ENCODE measurements around the gene AIFM3. TPM values are rescaled to one million over a fixed set of nuclear protein-coding genes. Genes with fewer than 3 reads are reported as not detected.
"Not testable (repeated sequence)": the region's sequence is repeated elsewhere in the genome, so short reads cannot be mapped to it uniquely, and the experiment has no call there.

The AIFM3 gene
- total RNA-seq, 1 experiment from 2014 or later: not detected

DNA sequence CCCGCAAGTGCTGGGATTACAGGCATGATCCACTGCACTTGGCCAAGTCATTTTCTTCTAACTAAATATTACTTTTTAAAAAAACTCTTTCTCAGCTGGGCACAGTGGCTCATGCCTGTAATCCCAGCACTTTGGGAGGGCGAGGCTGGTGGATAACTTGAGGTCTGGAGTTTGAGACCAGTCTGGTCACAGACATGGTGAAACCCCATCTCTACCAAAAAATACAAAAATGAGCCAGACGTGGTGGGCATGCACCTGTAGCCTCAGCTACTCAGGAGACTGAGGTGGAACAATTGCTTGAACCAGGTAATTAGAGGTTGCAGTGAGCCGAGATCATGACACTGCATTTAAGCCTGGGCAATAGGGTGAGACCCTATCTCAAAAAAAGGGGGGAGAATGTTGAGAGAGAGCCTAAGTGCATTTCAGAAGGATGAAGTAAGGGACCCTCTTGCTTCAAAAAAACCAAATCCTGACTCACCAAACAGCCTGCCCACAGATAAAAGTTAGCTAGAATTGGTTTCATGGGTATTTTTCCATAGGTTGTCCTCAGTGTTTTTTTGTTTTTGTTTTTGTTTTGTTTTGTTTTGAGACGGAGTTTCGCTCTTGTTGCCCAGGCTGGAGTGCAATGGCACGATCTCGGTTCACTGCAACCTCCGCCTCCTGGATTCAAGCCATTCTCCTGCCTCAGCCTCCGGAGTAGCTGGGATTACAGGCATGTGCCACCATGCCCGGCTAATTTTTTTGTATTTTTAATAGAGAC lies 31.1 kb upstream of the AIFM3 start:
- not testable (repeated sequence) for H3K27me3 ChIP-seq (replicated peaks); H3K27ac ChIP-seq; H3K4me3 ChIP-seq; DNase-seq (ENCODE audit: low read depth in 1 of 2, low spot score in 2 of 2); H3K4me1 ChIP-seq (replicated peaks); H3K9me3 ChIP-seq (replicated peaks)
- H3K36me3 ChIP-seq: peaks cover 56% of the 10 kb centered on the region

DNA sequence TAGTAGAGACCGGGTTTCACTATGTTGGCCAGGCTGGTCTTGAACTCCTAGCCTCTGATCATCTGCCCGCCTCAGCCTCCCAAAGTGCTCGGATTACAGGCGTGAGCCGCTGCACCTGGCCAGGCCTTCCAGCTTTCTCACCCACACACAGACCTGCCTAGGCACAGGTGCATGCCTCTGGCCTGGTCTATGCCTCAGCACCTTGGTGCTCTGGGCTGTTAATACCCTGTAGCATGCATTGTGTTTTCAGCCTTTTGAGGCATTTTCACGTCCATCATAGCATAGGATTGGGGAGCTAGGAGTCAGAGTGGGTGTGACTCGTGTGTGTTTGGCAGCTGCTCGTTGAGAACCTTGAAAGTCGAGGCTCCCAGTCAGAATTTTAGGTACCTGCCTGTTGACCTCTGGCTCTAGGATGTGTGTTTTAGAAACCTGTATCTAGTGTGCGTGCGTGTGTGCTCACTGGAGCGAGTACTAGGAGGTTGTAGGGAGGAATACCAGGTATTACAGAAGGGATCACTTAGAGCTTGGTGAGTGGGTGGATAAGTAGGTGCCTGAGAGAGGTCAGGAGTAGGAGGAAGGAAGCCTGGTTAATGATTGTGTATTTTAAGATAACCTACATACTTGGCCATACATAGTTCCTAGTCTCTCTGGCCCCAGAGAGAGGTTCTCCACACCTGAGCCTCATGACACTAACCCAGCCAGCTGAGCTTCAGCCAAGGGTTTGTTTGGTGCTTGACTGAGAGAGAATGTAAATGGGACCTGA lies 29.8 kb upstream of the AIFM3 start:
- DNase-seq (ENCODE audit: low read depth in 1 of 2, low spot score in 2 of 2): no peak
- H3K4me3 ChIP-seq: no peak overlapping the region
- no peaks in the 10 kb centered on the region for H3K4me1 ChIP-seq (replicated peaks)
- H3K9me3 ChIP-seq (replicated peaks): no peaks in the 10 kb centered on the region
- no peak overlapping the region for H3K27ac ChIP-seq
- H3K27me3 ChIP-seq (replicated peaks): no peaks in the 10 kb centered on the region
- H3K36me3 ChIP-seq: peaks cover 59% of the 10 kb centered on the region

DNA sequence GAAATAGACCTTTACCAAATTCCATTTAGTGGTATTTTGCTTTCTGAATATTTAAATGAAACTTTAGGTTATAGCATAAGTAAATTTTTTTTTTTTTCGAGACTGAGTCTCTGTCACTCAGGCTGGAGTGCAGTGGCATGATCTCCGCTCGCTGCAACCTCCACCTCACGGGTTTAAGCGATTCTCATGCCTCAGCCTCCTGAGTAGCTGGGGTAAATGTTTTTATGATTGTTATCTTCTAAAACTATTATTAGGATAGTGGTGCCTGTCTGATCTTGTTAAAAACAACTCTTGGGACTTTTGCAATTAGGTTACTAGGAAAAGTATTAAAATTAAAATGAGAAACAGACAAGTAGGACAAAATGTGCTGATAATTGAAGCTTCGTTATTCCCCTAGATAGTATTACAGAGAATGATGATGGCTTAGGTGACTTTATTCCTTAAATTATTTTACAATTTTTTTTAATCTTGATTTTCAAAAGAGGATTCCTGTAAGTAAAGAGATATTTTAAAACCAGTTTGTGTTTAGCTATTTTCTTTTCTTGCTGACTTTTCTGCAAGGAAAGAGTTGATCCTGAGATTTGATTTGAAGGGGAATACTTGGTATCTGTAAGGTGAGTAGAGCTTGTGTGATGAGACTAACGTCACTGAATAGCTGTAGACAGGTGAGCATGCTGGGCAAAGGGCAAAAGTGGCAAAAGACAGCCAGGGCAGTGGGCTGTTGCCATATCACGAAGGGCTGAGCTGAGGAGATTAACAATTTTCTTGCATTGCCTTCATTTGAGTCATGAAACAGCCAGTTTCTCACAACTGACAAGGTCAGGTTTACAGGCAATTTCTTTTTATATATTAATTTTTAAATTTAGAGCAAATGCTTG lies 29.0 kb upstream of the AIFM3 start:
- Histone ChIP-seq H3K27ac (no peak overlapping the region), H3K36me3 (peaks cover 54% of the 10 kb centered on the region), H3K4me1 (replicated peaks) (no peaks in the 10 kb centered on the region), H3K9me3 (replicated peaks) (no peaks in the 10 kb centered on the region), H3K27me3 (replicated peaks) (no peaks in the 10 kb centered on the region), H3K4me3 (no peak overlapping the region)
- DNase-seq (ENCODE audit: low read depth in 1 of 2, low spot score in 2 of 2): no peak

DNA sequence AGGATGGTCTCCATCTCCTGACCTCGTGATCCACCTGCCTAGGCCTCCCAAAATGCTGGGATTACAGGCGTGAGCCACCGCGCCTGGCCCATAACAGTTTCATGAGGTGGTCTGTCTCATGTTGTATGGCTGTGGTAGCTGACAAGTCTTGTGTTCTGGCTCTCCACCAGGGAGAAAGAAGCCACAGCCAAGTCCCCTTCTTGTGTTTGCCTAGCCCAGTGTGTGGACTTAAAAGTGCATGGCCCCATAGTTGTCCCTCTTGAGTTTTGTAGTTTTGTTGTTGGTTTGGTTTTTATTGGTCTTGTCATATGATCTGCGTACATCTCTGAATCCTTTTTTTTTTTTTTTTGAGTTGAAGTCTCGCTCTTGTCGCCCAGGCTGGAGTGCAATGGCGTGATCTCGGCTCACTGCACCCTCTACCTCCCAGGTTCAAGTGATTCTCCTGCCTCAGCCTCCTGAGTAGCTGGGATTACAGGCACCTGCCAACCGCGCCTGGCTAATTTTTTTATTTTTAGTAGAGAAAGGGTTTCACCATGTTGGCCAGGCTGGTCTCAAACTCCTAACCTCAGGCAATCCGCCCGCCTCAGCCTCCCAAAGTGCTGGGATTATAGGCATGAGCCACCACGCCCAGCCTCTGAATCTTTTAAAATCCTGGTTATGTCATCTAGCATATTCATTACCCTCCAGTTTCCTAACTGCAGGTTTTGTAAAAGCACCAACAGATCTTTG lies 27.4 kb upstream of the AIFM3 start:
- not testable (repeated sequence) for H3K27me3 ChIP-seq (replicated peaks); H3K4me3 ChIP-seq; H3K4me1 ChIP-seq (replicated peaks); DNase-seq (ENCODE audit: low read depth in 1 of 2, low spot score in 2 of 2); H3K9me3 ChIP-seq (replicated peaks); H3K27ac ChIP-seq
- peaks cover 43% of the 10 kb centered on the region for H3K36me3 ChIP-seq

DNA sequence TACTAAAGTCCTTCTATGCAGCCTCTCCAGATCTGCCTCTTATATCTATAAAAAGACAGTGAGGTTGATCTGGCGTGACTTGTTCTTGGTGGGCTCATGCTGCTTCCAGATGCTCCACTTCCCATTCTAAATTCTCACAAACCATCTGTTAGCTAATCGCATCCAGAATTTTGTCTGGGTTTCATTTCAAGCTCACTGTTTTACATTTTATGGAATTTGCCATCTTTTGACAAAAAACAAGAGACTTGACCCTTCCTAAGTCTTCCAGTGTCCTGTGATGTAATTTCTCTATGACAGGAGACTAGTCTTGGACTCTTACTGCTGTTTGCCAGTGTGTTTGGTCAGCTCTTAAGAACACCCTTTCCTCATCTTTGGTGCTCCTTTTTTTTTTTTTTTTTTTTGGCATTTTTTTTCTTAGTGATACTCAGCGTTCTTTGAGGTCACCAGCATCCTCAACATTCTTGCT lies 26.8 kb upstream of the AIFM3 start:
- no peak overlapping the region for H3K4me3 ChIP-seq
- no peak overlapping the region for H3K27ac ChIP-seq
- H3K27me3 ChIP-seq (replicated peaks): no peaks in the 10 kb centered on the region
- H3K36me3 ChIP-seq: peaks cover 38% of the 10 kb centered on the region
- H3K9me3 ChIP-seq (replicated peaks): no peaks in the 10 kb centered on the region
- peaks cover 8% of the 10 kb centered on the region for H3K4me1 ChIP-seq (replicated peaks)
- no peak for DNase-seq (ENCODE audit: low read depth in 1 of 2, low spot score in 2 of 2)

DNA sequence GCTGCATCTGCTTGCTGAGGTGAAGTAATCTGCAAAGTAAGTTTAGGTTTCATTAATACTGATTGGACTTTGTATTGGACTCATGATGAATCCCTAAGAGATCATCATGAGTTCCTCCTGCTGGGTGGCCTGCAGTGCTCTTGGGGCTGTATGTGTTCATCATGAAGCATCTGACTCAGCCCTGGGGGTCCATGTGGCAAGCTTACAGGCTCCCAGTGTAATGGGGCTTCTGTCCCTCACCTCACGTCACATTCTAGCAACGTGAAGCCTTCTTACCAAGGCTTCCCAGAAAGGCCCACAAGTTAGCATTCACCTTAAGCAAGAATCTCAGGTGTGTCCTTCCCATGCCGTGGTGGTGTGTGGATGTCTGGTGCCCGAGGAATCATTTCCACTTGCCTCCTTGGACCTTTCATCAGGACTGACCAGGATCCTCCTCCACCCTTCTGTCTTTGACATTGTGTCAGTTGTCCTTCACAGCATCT lies 26.1 kb upstream of the AIFM3 start:
- no peaks in the 10 kb centered on the region for H3K27me3 ChIP-seq (replicated peaks)
- DNase-seq (ENCODE audit: low read depth in 1 of 2, low spot score in 2 of 2): no peak
- peaks cover 37% of the 10 kb centered on the region for H3K36me3 ChIP-seq
- no peak overlapping the region for H3K4me3 ChIP-seq
- H3K9me3 ChIP-seq (replicated peaks): no peaks in the 10 kb centered on the region
- peaks cover 15% of the 10 kb centered on the region for H3K4me1 ChIP-seq (replicated peaks)
- H3K27ac ChIP-seq: no peak overlapping the region

DNA sequence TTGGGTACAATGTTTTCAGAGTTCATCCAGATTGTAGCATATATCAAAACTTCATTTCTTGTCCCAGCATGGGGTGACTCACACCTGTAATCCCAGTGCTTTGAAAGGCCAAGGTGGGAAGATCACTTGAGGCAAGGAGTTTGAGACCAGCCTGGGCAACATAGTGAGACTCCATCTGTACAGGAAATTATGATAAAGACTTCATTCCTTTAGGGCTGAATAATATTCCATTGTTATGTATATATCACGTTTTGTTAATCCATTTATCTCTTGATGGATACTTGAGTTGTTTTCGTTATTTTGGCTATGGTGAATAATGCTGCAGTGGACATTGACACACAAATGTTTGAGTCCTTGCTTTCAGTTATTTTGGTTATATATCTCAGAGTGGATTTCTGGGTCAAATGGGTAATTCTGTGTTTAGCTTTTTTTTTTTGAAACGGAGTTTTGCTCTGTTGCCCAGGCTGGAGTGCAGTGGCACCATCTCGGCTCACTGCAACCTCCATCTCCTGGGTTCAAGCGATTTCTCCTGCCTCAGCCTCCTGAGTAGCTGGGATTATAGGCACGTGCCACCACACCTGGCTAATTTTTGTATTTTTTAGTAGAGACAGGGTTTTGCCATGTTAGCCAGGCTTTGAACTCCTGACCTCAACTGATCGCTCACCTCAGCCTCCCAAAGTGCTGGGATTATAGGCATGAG lies 24.7 kb upstream of the AIFM3 start:
- H3K27me3 ChIP-seq (replicated peaks); DNase-seq (ENCODE audit: low read depth in 1 of 2, low spot score in 2 of 2); H3K4me3 ChIP-seq; H3K9me3 ChIP-seq (replicated peaks); H3K27ac ChIP-seq: not testable (repeated sequence)
- peaks cover 30% of the 10 kb centered on the region for H3K36me3 ChIP-seq
- peaks cover 20% of the 10 kb centered on the region for H3K4me1 ChIP-seq (replicated peaks)

DNA sequence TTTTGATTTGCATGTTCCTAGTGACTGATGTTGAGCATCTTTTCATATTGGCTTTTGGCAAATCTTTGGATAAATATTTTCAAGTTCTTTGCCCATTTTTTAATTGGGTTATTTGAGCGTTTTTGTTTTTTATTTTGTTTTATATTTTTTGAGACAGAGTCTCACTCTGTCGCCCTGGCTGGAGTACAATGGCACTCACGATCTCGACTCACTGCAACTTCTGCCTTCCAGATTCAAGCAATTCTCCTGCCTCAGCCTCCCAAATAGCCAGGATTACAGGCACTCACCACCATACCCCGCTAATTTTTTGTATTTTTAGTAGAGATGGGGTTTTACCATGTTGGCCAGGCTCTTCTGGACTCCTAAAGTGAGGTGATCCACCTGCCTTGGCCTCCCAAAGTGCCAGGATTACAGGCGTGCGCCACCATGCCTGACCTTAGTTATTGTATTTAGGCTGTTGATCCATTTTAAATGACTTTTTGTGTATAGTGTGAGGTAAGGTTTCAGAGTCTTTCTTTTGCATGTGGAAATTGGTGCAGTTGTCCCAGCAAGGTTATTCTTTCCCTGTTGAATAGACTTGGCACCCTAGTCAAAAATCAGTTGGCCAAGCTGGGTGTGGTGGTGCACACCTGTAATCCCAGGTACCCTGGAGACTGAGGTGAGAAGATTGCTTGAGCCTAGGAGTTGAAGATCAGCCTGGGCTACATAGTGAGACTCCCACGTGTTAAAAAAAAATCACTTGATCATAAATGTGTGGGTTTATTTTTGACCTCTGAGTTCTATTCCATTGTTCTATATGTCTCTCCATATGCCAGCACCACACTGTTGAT lies 23.7 kb upstream of the AIFM3 start:
- Histone ChIP-seq H3K36me3 (peaks cover 32% of the 10 kb centered on the region), H3K27me3 (replicated peaks) (no peaks in the 10 kb centered on the region), H3K4me1 (replicated peaks) (peaks cover 20% of the 10 kb centered on the region), H3K27ac (no peak overlapping the region), H3K4me3 (no peak overlapping the region), H3K9me3 (replicated peaks) (no peaks in the 10 kb centered on the region)
- DNase-seq (ENCODE audit: low read depth in 1 of 2, low spot score in 2 of 2): no peak

DNA sequence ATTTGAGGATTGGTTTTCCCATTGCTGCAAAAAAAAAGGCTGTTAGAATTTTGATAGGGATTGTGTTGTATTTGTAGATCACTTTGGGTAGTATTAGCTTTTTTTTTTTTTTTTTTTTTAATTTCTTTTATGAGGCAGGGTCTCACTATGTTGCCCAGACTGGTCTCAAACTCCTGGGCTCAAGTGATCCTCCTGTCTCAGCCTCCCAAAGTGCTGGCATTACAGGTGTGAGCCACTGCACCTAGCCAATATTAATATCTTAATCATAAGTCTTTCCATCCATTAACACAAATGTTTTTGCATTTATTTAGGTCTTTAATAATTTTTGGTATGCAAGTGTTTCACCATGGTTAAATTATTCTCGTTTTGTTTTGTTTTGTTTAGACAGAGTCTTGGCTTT lies 23.0 kb upstream of the AIFM3 start:
- no peak for DNase-seq (ENCODE audit: low read depth in 1 of 2, low spot score in 2 of 2)
- Histone ChIP-seq H3K27ac (no peak overlapping the region), H3K36me3 (peaks cover 33% of the 10 kb centered on the region), H3K27me3 (replicated peaks) (no peaks in the 10 kb centered on the region), H3K4me1 (replicated peaks) (peaks cover 20% of the 10 kb centered on the region), H3K4me3 (no peak overlapping the region), H3K9me3 (replicated peaks) (no peaks in the 10 kb centered on the region)

DNA sequence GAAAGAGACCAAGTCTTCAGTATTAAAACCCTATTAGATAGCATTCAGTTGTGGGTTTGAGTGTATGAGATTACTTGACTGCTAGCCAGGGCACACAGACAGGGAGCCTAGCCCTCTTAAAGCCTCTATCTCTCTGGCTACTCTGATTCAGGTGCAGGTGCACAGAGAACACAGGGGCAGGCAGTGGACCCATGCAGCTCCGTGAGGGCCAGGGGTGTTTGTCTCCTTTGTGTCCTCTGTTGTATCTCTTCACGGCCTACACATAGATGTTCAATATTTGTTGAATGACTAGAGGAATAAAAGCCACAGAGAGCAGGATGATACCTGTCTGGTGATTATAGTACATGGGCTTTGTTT lies 21.5 kb upstream of the AIFM3 start:
- Histone ChIP-seq H3K36me3 (peaks cover 42% of the 10 kb centered on the region), H3K4me3 (no peak overlapping the region), H3K9me3 (replicated peaks) (no peaks in the 10 kb centered on the region), H3K4me1 (replicated peaks) (peaks cover 20% of the 10 kb centered on the region), H3K27ac (no peak overlapping the region; the same call in 1 of the 2 replicates), H3K27me3 (replicated peaks) (no peaks in the 10 kb centered on the region)
- DNase-seq (ENCODE audit: low read depth in 1 of 2, low spot score in 2 of 2): no peak

DNA sequence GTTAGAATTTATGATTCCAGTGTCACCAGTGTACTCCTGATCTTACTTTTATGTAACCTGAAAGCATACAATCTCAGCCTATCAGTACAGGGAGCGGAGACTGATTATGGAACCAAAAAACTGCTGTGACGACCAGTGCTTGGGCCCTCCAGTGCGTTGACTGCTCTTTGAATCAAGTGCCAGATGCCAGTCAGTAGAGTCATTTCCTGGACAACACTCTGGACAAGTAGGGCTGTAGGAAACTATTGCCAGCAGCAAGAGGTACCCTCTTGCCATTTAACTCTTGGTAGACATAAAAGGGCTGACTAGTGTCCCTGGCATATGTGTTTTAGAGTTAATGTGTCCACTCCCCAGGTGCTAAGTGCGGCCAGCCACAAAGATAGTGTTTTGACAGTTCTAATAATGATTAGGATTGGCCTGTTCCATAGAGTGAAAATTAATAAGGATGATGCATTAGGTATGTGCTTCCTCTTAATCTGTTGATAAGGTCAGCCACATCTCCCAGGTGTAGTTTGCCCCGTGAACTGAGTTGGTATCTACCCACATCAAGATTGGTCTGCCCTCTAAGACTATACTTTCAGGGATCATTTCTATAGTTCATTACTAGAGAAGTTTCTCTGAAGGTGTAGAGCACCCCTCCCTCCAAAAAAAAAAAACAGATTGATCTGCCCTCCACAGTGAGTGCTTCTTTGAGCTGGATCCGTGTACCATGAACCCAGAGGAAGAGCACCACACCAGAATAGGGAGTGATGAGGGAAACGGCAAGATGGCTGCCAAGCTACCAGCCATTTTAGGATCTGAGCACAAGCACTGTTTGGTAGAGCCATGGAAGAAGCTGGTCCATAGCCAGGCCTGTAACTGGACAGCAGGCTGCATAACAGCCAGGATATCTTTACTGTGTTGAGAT lies 20.7 kb upstream of the AIFM3 start:
- Histone ChIP-seq H3K4me3 (no peak overlapping the region), H3K9me3 (replicated peaks) (no peaks in the 10 kb centered on the region), H3K27ac (peak overlapping the region; percentile 16; the same call in 1 of the 2 replicates), H3K27me3 (replicated peaks) (no peaks in the 10 kb centered on the region), H3K4me1 (replicated peaks) (peaks cover 20% of the 10 kb centered on the region), H3K36me3 (peaks cover 50% of the 10 kb centered on the region)
- DNase-seq (ENCODE audit: low read depth in 1 of 2, low spot score in 2 of 2): no peak

Measured in SJSA1 (cell line).